Activated CD4-positive, CD25-positive, alpha-beta regulatory T cell treated with anti-CD3 and anti-CD28 coated beads, Interleukin-2, amount 50 U/mL, for 16 hours (primary cell): ENCODE data around the gene CLSTN1.
A peak's percentile ranks its signal among the peaks of the same experiment; 100 is the strongest.
"Not testable (repeated sequence)": the region's sequence is repeated elsewhere in the genome, so short reads cannot be mapped to it uniquely, and the experiment has no call there.

ENCODE experiments used
- DNase-seq: peaks from one replicate; pipeline ENCODE4 v3.0.0-alpha.2; 2020; ENCODE audit warnings: low read depth, low spot score

The CLSTN1 gene

DNA sequence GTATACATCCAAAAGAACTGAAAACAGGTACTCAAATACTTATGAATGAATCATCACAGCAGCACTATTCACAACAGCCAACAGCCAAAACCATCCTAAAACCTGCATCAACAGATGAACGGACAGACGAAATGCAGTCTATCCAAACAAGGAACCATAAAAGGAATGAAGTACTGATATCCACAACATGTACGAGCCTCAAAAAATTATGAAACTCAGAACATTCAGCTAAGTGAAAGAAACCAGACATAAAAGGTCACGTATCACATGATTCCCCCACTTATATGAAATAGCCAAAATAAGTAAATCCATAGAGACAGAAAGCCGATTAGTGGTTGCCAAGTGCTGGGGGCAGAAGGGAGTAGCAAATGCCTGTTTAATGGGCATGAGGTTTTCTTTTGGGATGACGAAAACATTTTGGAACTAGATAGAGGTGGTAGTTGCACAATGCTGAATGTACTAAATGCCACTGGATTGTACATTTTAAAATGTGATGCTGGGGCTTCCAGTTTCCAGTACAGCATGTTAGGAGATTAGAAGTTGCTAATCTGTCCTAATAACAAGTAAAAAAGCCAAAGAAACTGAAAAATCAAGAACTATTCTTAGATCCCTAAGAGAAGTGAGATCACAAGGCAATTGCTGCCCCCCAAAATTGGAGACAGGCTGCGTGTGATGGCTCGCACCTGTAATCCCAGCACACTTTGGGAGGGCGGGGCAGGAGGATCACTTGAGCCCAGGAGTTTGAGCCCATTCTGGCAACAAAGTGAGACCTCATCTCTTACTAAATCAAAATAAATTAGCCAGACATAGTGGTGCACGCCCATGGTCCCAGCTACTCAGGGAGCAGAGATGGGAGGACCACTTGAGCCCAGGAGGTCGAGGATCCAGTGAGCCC lies 25.3 kb downstream of the CLSTN1 start:
- DNase-seq = no peak

GRCh38 chr1:9797049-9797448 lies 26.7 kb downstream of the CLSTN1 start:
- DNase-seq = no peak

GRCh38 chr1:9794081-9794480 lies 29.7 kb downstream of the CLSTN1 start:
- no peak for DNase-seq

GRCh38 chr1:9793291-9793690 lies 30.5 kb downstream of the CLSTN1 start:
- no peak for DNase-seq

GRCh38 chr1:9792156-9793042 lies 31.4 kb downstream of the CLSTN1 start:
- no peak for DNase-seq

GRCh38 chr1:9789700-9790099 lies 34.1 kb downstream of the CLSTN1 start:
- not testable (repeated sequence) for DNase-seq

GRCh38 chr1:9787702-9788101 lies 36.1 kb downstream of the CLSTN1 start:
- DNase-seq = peak; percentile 44

- DNase-seq = no peak
Measured at GRCh38 chr1:9785406-9785805, 38.4 kb downstream of the CLSTN1 start.

DNA sequence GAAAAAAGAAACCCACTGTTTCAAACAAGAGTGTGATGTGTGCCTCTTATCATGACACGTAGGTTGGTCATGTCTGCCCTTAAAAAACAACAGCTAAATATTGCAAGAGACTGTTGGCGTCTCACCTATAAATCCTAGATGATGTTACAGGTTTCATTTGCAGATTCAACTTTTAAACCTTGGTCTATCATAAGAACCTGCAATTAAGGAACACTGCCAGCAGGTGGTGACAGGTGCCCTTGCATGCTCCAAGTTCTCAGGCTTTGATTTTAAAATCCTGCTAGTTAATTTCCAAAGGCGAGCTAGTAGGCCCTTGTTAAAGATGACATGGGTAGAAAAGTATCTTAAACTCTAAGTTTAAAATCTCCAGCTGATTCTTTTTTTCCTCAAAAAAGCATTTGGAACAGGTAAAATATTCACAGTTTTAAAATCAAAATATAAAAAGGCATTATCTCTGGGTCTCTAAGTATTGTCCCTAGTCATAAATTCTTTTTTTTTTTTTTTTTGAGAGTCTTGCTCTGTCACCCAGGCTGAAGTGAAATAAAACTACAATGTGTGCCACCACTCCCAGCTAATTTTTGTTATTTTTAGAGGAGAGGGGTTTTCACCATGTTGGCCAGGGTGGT lies 39.1 kb downstream of the CLSTN1 start:
- DNase-seq = peak; percentile 26

- no peak for DNase-seq
Measured at GRCh38 chr1:9782897-9783296, 40.9 kb downstream of the CLSTN1 start.

- no peak for DNase-seq
Measured at GRCh38 chr1:9782116-9782751, 41.5 kb downstream of the CLSTN1 start.

- DNase-seq = no peak
Measured at GRCh38 chr1:9780554-9781110, 43.1 kb downstream of the CLSTN1 start.

- no peak for DNase-seq
Measured at GRCh38 chr1:9778905-9779304, 44.9 kb downstream of the CLSTN1 start.

DNA sequence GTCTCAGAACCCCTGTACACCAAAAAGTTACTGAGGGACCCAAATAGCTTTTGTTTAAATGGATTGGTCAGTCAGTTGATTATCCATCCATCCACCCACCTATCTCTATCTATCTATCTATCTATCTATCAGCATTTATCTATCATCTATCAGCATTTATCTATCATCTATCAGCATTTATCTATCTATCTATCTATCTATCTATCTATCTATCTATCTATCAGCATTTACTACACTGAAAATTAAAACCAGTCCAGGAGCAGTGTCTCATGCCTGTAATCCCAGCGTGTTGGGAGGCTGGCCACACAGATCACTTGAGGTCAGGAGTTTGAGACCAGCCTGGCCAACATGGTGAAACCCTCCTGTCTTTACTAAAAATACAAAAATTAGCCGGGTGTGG lies 47.1 kb downstream of the CLSTN1 start:
- no peak for DNase-seq

GRCh38 chr1:9774712-9775679 lies 48.8 kb downstream of the CLSTN1 start:
- DNase-seq = no peak

DNA sequence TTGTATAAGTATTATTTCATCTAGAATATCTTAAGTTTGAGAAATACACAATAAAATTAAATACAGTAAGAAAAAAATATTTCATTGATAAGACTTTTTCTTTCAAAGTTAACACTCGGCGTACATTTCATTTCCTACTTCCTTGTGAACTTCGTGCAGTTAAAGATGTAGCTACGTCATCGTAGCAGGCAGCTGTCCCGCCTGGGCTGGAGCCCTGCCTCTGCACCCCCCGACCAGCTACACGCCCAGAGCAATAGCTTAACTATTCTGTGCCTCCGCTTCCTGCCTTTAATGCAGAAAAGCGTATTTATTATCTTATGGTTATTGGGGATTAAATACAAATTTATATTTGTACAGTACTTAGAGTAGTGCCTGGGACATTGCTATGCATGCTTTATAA lies 53.5 kb downstream of the CLSTN1 start:
- DNase-seq = no peak

- DNase-seq = no peak
Measured at GRCh38 chr1:9768983-9769382, 54.8 kb downstream of the CLSTN1 start.

DNA sequence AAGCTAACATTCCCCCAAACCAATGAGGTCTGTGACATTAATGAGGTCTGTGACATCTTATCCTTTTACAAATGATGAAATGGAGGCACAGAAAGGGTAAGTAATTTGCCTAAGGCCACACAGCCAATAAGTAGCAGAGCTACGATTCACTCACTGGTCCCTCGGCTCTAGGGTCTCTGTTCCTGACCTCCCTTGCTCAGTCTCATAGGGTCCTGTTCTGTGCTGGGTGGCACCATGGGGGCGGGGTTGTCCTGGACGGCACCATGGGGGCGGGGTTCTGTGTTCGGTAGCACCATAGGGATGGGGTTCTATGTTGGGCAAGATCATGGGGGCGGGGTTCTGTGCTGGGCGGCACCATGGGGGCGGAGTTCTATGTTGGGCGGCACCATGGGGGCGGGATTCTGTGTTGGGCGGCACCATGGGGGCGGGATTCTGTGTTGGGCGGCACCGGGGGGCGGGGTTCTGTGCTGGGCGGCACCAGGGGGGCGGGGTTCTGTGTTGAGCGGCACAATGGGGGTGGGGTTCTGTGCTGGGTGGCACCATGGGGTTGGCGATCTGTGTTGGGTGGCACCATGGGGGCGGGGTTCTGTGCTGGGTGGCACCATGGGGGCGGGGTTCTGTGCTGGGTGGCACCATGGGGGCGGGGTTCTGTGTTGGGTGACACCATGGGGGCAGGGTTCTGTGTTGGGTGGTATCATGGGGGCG lies 55.6 kb downstream of the CLSTN1 start:
- no peak for DNase-seq

- DNase-seq = no peak
Measured at GRCh38 chr1:9766759-9767442, 56.9 kb downstream of the CLSTN1 start.
